Mononuclear cell (primary cell): ENCODE results near the gene ELAPOR1. TPM values are rescaled to one million over a fixed set of nuclear protein-coding genes. Genes with fewer than 3 reads are reported as not detected.

Experiments used
- H3K27me3 ChIP-seq: 2 replicates; pipeline ENCODE4 v1.6.0; 2011; ENCODE audit warnings: low read length, control low read depth; ENCODE audit not compliant: insufficient read depth
- H3K4me1 ChIP-seq: 2 replicates; pipeline ENCODE4 v1.5.1; 2011; ENCODE audit warnings: mild to moderate bottlenecking, low read length, control low read depth; ENCODE audit not compliant: insufficient read depth
- H3K4me3 ChIP-seq: 2 replicates; pipeline ENCODE4 v1.5.1; 2011; ENCODE audit warnings: mild to moderate bottlenecking, low read length, moderate library complexity
- H3K9me3 ChIP-seq: 2 replicates; pipeline ENCODE4 v1.5.1; 2011; ENCODE audit warnings: low read depth, mild to moderate bottlenecking, control low read depth, low read length
- total RNA-seq: library from RNA; depleted of rRNA; stranded (reverse); fragments of >200 nt; gene quantifications from one replicate; pipeline ENCODE4 v1.2.3, GENCODE V29; 2012

ELAPOR1 gene
- total RNA-seq, 1 donor, result 5.6 TPM

- Histone ChIP-seq H3K4me3 (peak overlapping the region; percentile 72), H3K27me3 (no peaks in the 10 kb centered on the region), H3K9me3 (no peaks in the 10 kb centered on the region), H3K4me1 (peaks cover 36% of the 10 kb centered on the region)
Measured at GRCh38 chr1:109091078-109091838, 22.7 kb upstream of the ELAPOR1 start.

- peaks cover 33% of the 10 kb centered on the region for H3K4me1 ChIP-seq
- H3K27me3 ChIP-seq, result no peaks in the 10 kb centered on the region
- peak overlapping the region; percentile 72 for H3K4me3 ChIP-seq
- H3K9me3 ChIP-seq, result no peaks in the 10 kb centered on the region
Measured at GRCh38 chr1:109091839-109092193, 22.1 kb upstream of the ELAPOR1 start.

- H3K4me3 ChIP-seq, result no peak overlapping the region
- H3K4me1 ChIP-seq, result peaks cover 26% of the 10 kb centered on the region
- no peaks in the 10 kb centered on the region for H3K27me3 ChIP-seq
- no peaks in the 10 kb centered on the region for H3K9me3 ChIP-seq
Measured at GRCh38 chr1:109094377-109094803, 19.5 kb upstream of the ELAPOR1 start.

- peaks cover 21% of the 10 kb centered on the region for H3K4me1 ChIP-seq
- no peaks in the 10 kb centered on the region for H3K27me3 ChIP-seq
- no peak overlapping the region for H3K4me3 ChIP-seq
- H3K9me3 ChIP-seq, result no peaks in the 10 kb centered on the region
Measured at GRCh38 chr1:109094871-109095270, 19.0 kb upstream of the ELAPOR1 start.

- H3K4me3 ChIP-seq, result no peak overlapping the region
- no peaks in the 10 kb centered on the region for H3K9me3 ChIP-seq
- H3K4me1 ChIP-seq, result peaks cover 19% of the 10 kb centered on the region
- no peaks in the 10 kb centered on the region for H3K27me3 ChIP-seq
Measured at GRCh38 chr1:109095631-109096030, 18.3 kb upstream of the ELAPOR1 start.

GRCh38 chr1:109096120-109096519 lies 17.8 kb upstream of the ELAPOR1 start:
- Histone ChIP-seq H3K9me3 (no peaks in the 10 kb centered on the region), H3K27me3 (no peaks in the 10 kb centered on the region), H3K4me1 (peaks cover 22% of the 10 kb centered on the region), H3K4me3 (no peak overlapping the region)

- peaks cover 12% of the 10 kb centered on the region for H3K4me1 ChIP-seq
- no peaks in the 10 kb centered on the region for H3K27me3 ChIP-seq
- no peaks in the 10 kb centered on the region for H3K9me3 ChIP-seq
- peak overlapping the region; percentile 75 for H3K4me3 ChIP-seq
Measured at GRCh38 chr1:109099938-109100773, 13.8 kb upstream of the ELAPOR1 start.

GRCh38 chr1:109104364-109105151 lies 9.4 kb upstream of the ELAPOR1 start:
- Histone ChIP-seq H3K9me3 (no peaks in the 10 kb centered on the region), H3K4me1 (peaks cover 12% of the 10 kb centered on the region), H3K4me3 (no peak overlapping the region), H3K27me3 (no peaks in the 10 kb centered on the region)

- peaks cover 8% of the 10 kb centered on the region for H3K4me1 ChIP-seq
- no peak overlapping the region for H3K4me3 ChIP-seq
- H3K9me3 ChIP-seq, result no peaks in the 10 kb centered on the region
- H3K27me3 ChIP-seq, result no peaks in the 10 kb centered on the region
Measured at GRCh38 chr1:109105881-109106280, 8.0 kb upstream of the ELAPOR1 start.

GRCh38 chr1:109107785-109108184 lies 6.1 kb upstream of the ELAPOR1 start:
- Histone ChIP-seq H3K27me3 (no peaks in the 10 kb centered on the region), H3K9me3 (no peaks in the 10 kb centered on the region), H3K4me1 (peaks cover 17% of the 10 kb centered on the region), H3K4me3 (no peak overlapping the region)

- Histone ChIP-seq H3K4me1 (peaks cover 35% of the 10 kb centered on the region), H3K27me3 (peaks cover 15% of the 10 kb centered on the region), H3K4me3 (no peak overlapping the region), H3K9me3 (no peaks in the 10 kb centered on the region)
Measured at GRCh38 chr1:109109906-109110305, 4.0 kb upstream of the ELAPOR1 start.

GRCh38 chr1:109111386-109112055 lies 2.4 kb upstream of the ELAPOR1 start:
- Histone ChIP-seq H3K4me1 (peaks cover 35% of the 10 kb centered on the region), H3K27me3 (peaks cover 21% of the 10 kb centered on the region), H3K9me3 (no peaks in the 10 kb centered on the region), H3K4me3 (no peak overlapping the region)

- H3K4me1 ChIP-seq, result peaks cover 35% of the 10 kb centered on the region
- no peaks in the 10 kb centered on the region for H3K9me3 ChIP-seq
- peaks cover 21% of the 10 kb centered on the region for H3K27me3 ChIP-seq
- H3K4me3 ChIP-seq, result no peak overlapping the region
Measured at GRCh38 chr1:109112056-109112651, 1.8 kb upstream of the ELAPOR1 start.

GRCh38 chr1:109112652-109113285 lies 1.1 kb upstream of the ELAPOR1 start:
- Histone ChIP-seq H3K27me3 (peaks cover 21% of the 10 kb centered on the region), H3K4me3 (no peak overlapping the region), H3K4me1 (peaks cover 35% of the 10 kb centered on the region), H3K9me3 (no peaks in the 10 kb centered on the region)
